Measurements from ENCODE around the gene FOXO1. TPM values are rescaled to one million over a fixed set of nuclear protein-coding genes. Genes with fewer than 3 reads are reported as not detected.

FOXO1 gene
- total RNA-seq, 1 donor from 2014 or later: 13.2 TPM

- peaks cover 18% of the 10 kb centered on the region for H3K4me1 ChIP-seq
- no peak for DNase-seq
- H3K4me3 ChIP-seq: no peak overlapping the region
- no peak for TF ChIP-seq CTCF (IDR thresholded peaks at IDR 0.05; ENCODE audit: borderline replicate concordance)
- H3K27ac ChIP-seq (replicated peaks): no peak overlapping the region
- no peaks in the 10 kb centered on the region for H3K36me3 ChIP-seq
- no peaks in the 10 kb centered on the region for H3K27me3 ChIP-seq (ENCODE audit: low read depth)
- intact Hi-C loops (cut with micrococcal nuclease): no loop called here
- no peaks in the 10 kb centered on the region for H3K9me3 ChIP-seq (replicated peaks)
Measured at GRCh38 chr13:40537146-40537895, 129.1 kb downstream of the FOXO1 start.

- no peak for DNase-seq
- no peak overlapping the region for H3K27ac ChIP-seq (replicated peaks)
- H3K4me3 ChIP-seq: no peak overlapping the region
- no peaks in the 10 kb centered on the region for H3K36me3 ChIP-seq
- intact Hi-C loops (cut with micrococcal nuclease): no loop called here
- peaks cover 18% of the 10 kb centered on the region for H3K4me1 ChIP-seq
- no peak for TF ChIP-seq CTCF (IDR thresholded peaks at IDR 0.05; ENCODE audit: borderline replicate concordance)
- H3K9me3 ChIP-seq (replicated peaks): no peaks in the 10 kb centered on the region
- H3K27me3 ChIP-seq (ENCODE audit: low read depth): no peaks in the 10 kb centered on the region
Measured at GRCh38 chr13:40536443-40537113, 129.9 kb downstream of the FOXO1 start.

- Histone ChIP-seq H3K36me3 (no peaks in the 10 kb centered on the region), H3K4me1 (peaks cover 9% of the 10 kb centered on the region), H3K27me3 (ENCODE audit: low read depth) (no peaks in the 10 kb centered on the region), H3K4me3 (no peak overlapping the region), H3K27ac (replicated peaks) (no peak overlapping the region), H3K9me3 (replicated peaks) (no peaks in the 10 kb centered on the region)
- DNase-seq: no peak
- TF ChIP-seq CTCF (IDR thresholded peaks at IDR 0.05; ENCODE audit: borderline replicate concordance): no peak
- intact Hi-C loops (cut with micrococcal nuclease): no loop called here
Measured at GRCh38 chr13:40535345-40535836, 131.1 kb downstream of the FOXO1 start.

GRCh38 chr13:40534456-40534855 lies 132.0 kb downstream of the FOXO1 start:
- DNase-seq: no peak
- no peak overlapping the region for H3K27ac ChIP-seq (replicated peaks)
- no peaks in the 10 kb centered on the region for H3K27me3 ChIP-seq (ENCODE audit: low read depth)
- H3K4me3 ChIP-seq: no peak overlapping the region
- TF ChIP-seq CTCF (IDR thresholded peaks at IDR 0.05; ENCODE audit: borderline replicate concordance): no peak
- H3K4me1 ChIP-seq: peaks cover under 1% of the 10 kb centered on the region
- H3K9me3 ChIP-seq (replicated peaks): no peaks in the 10 kb centered on the region
- intact Hi-C loops (cut with micrococcal nuclease): no loop called here
- no peaks in the 10 kb centered on the region for H3K36me3 ChIP-seq

- intact Hi-C loops (cut with micrococcal nuclease): no loop called here
- DNase-seq: no peak
- Histone ChIP-seq H3K36me3 (peaks cover 3% of the 10 kb centered on the region), H3K27ac (replicated peaks) (no peak overlapping the region), H3K9me3 (replicated peaks) (peaks cover 11% of the 10 kb centered on the region), H3K4me1 (no peaks in the 10 kb centered on the region), H3K4me3 (no peak overlapping the region), H3K27me3 (ENCODE audit: low read depth) (no peaks in the 10 kb centered on the region)
- no peak for TF ChIP-seq CTCF (IDR thresholded peaks at IDR 0.05; ENCODE audit: borderline replicate concordance)
Measured at GRCh38 chr13:40533072-40533471, 133.4 kb downstream of the FOXO1 start.
